AG20443 (cell line): Measurements from ENCODE around the gene ACSF3.

Experiments used
- DNase-seq: peaks from one replicate; pipeline ENCODE4 v3.0.0; 2012; ENCODE audit warnings: low spot score, mixed read lengths

Gene ACSF3

DNA sequence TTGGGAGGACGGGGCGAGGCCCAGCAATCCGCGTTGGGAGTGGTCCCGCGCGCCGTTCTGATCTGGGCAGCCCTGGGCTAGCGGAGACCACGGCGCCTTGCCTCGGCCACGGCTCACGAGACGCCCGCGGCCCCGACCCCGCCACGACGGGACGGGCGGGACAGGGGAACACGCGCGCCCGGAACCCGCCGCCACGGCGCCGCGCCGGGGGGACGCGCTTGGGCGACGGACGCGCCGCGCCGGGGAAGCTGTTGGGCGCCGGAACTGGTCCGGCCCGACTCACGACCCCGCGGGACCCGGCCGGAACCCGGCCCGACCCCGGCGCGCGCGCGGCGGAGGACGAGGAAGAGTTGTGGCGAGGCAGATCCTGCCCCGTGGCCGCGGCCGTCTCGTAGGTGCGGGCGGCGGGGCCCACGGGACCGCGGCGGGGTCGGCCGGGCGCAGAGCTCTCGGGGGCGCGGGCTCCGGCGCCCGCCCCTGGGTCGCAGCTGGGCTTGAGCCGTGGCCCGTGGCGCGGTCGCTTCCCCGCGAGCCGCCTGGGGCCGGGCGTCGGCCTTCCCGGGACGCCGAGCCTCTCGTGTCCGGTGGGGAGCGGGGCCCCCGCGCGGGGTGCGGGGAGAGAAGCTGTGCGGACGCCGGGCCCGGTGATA is at the start of gene ACSF3:
TSS of gene ACSF3 (plus strand) at position 251 of the 650 bp plus-strand sequence. CDS start 6,830 bp downstream, outside the sequence.
- DNase-seq = peak; percentile 97

DNA sequence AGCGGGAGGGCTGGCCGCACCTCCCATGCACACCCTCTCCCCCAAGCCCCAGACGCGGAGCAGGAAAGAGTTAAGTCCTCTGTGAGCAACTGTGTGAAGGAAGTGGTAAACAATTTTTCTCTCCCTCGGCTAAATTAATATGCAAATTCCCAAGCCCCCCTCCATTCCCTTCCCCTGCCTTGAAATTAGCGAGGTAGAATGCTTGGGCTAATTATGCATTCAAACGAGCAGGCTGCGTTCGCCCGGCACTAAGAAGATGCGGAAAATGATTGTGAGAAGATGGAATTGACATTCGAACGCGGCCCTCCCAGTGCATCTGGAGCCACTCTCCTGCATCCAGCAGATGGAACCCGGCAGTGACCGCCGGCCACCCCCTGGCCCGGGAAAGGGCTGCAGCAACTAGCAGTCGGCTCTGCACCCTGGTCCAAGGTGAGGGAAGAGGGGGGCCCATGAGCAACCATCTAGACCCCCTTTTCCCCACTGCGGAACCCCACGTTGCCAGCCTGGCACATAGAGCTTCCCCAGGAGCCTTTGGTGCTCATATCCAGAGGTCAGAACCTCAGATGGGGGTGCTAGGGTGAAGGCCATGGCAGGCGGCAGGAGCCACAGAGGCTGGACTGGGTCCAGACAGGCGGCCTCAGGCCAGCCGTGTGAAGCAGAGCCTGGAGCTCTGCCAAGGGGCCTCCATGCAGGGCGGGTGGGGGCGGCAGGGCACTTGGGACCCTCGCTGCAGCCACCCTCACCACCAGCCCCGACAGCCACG is 49.1 kb upstream of the ACSF3 start:
- no peak for DNase-seq

DNA sequence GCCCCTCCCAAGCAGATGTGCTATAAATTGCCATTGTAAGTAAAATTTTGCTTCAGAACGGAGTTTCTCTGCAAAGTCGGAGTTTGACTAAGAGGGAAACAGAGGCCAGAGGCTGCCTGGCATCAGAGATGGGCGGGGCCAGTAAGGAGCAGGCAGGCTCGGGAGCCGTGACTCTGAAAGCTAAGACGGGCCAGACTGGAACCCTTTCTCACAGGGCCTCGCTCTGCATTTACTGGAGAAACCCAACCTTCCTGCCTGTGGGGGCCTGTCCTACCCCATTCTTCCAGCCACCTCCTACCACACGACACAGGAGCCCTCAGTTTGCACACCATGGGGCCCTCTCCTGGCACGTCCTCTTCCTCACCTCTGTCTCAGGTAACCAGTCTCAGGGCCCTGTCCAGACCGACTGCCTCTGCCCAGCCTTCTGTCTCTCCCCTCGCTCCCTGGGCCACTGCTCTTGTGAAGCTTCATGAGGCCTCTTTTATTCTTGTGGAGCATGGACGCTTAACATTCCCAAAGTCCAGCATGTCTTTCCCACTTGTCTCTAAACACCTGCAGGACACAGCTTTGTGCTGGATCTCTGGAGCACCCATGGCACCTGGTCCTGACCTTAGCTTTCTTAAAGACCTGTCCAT is 48.4 kb upstream of the ACSF3 start:
- no peak for DNase-seq

DNA sequence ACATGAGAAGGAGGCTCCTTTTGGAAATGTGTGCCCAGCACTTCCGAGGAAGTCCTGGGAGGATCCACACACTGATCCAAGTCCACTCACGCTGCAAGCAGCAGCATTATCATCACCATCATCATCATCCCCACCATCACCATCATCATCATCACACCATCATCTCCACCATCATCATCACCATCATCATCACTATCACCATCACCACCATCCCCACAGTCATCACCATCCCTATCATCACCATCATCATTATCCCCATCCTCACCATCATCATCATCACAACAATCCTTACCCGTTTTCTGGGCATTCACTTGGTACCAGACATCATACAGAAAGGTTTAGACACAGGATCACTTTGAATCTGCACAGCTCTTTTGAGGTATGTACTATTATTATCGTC is 47.8 kb upstream of the ACSF3 start:
- DNase-seq = no peak

DNA sequence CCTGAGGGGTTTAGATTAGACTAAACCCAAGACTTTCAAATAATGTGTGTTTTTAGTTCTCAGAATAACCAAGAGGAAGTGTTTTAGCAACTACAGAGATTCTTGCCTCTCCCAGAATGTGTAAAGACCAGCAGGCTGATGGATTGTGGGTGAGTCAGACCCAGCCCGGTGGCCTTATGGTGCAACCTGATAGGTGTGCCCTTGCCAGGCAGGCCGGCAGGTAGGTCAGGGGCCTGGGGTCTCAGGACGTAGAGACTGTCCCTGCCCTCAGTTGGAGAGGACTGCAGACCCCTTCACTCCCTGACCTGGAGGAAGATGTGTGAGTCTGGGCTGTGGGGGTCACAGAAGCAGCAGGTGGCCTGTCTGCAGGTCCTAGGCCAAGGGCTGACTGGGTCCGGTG is 47.2 kb upstream of the ACSF3 start:
- DNase-seq = no peak

DNA sequence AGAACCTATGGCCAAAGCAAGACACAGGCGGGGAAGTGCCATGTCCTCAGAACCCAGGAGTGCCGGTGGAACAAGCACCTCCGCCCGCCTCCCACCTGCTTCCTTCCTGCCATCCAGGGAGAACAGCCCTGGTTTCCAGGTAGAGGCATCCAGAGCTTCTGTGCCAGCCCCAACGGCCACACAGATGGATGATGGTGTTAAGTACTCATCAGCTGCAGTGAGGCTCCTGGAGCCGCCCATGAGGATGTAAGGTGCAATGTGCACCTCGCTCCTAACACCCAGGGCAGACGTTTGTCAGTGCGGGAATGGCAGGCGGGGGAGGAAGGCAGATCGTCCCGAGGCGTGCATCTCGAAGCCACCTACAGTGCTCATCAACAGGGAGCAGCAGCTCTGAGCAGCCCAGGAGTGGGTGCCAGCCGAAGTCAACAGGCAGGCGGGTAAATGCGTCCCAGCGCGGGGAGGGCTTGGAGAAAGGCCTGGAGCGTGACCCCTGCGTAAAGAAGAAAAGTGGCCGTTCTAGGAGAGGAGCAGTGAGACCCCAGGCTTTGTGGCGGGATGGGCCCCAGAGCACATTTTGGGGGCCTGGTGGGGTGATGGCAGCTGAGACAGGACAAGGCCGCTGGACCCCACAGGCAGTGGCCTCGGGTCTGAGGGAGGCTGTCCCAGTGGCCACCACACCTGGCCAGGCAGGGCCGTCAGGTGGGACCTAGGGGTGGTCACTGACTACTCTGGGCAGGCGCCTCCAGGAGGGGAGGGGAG is 46.1 kb upstream of the ACSF3 start:
- DNase-seq = no peak

DNA sequence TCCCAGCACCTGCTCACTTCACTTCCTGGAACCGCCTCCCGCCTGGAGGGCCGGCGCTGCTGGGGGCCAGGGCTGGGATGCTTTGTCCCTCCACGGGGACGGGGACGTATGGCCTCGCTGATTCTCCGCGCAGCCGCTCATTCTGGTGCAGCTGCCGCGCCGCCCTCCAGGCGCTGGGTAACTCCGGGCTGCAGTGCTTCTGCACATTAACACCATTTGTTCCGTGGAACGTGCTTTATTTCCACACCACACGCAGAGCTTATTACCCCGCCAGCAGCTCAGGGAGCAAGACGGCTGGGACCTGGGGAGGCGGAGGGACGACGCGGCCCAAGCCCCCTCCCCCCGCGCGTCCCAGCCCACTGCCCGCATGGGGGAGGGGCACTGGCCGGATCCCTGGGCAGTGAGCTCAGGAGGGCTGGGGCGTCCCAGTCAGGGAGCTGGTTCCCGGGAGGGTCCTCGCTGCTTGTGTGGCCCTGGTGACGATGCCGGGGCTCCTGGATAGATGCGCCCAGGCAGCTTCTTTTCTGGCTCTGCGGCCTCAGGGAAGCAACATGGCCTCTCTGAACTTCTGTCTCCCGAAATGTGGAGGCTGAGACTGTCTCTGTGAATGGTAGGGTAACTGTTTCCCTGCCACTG is 45.4 kb upstream of the ACSF3 start:
- no peak for DNase-seq

DNA sequence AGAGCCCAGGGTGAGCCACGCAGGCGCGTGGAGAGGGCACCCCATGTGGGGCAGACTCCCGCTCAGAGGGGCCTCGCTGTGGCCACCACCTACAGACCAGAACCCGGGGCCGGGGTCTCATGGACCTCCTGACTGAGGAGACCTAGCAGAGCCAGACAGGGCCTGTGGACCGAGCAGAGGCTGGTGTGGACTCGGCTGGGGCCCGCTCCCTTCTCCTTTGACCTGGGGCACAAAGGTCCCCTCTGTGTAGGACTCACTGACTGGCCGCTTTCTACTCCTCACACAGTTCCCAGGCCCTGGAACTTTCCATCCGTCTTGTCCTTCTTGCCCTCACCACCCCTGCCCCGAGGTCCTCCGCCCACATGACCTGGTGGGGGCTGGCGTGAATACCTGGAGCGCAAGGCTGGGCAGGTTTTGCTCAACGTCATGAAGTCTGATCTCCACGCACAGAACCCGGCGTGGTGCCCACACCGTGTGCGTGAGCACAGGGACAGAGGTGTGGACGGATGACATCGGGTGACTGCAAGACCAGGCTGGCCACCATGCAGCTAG is 44.7 kb upstream of the ACSF3 start:
- no peak for DNase-seq

DNA sequence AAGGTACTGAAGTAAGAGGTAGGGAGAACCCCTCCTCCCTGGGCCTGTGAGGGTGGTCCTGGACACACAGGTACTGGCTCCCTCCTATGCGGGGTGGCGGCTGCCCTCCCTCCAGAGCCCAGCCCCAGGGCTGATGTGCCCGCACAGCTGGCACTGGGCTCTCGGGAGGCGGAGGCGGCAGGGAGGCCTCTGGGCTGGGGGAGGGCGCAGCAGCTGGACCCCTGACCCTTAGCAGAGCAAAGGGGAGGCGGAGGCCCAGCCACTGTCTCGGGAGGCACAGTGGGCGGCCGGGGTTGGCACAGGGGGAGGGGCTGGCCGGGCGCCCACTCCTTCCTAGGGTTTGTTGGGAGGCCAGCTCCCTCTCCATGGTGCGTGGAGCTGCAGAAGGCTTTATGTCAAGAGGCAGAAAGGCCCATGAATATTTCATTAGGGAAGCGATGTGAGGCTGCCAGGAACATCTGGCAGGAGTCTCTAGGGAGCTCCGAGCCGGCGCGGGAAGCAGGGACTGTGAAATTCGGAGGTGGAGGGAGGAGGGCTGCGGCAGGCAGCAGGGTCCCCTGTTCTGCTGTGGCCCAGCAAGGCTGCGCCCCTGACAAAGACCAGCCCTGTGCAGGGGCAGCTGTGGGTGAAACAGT is 44.1 kb upstream of the ACSF3 start:
- no peak for DNase-seq

DNA sequence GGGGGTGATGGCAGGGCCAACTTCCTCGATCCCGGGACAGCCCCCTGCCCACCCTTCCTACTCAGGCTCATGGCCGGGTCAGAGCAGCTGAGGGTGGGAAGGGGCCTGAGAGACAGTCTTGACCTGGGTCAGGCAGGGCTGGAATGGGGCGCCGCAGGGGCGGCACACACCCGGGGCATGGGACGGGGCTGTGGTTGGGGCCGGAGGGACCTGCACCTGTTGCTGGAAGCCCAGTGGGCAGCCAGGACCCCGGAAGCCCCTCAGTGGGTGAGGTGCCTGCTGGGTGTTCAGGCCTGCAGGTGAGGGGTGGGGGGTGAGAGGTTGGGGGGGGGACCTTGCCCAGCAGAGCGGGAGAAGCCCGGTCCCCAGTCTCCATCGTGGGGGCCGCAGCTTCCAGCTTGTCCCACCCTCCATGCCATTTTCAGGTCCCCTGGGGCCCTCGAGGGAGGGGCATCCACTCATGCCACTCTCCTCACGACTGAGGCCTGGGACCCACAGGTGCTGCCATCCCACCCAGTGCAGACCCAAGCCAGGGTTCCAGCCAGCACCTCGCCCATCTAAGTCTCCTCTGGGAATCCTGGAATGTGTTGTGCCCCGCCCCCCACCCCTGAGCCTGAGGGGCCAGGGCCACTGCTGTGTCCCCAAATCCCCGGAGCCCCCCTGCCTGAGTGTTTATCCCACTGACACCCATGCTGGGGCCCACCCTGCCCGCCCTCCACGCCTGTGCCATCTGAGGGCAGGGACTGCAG is 43.4 kb upstream of the ACSF3 start:
- DNase-seq = no peak

DNA sequence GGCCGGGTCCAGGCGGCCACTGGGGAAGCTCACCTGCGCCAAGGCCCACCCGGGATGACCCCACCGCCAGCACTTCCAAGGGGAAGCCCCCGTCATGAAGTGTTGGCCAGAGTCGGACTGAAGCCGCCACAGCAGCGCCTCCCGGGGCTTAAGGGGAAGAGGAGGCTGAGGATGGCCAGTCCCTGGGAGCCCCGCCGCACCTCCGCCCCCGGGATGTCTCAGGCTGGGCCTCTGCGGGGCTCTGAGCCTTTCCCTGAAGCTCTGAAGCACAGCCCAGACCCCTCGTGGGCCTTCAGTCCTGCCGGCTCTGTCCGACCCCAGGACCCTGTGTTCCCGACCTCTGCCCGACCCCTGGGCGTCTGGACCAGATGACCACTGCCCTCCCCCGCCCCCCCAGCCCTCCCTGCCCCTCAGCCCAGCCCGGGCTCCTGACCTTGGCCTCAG is 42.8 kb upstream of the ACSF3 start:
- no peak for DNase-seq

DNA sequence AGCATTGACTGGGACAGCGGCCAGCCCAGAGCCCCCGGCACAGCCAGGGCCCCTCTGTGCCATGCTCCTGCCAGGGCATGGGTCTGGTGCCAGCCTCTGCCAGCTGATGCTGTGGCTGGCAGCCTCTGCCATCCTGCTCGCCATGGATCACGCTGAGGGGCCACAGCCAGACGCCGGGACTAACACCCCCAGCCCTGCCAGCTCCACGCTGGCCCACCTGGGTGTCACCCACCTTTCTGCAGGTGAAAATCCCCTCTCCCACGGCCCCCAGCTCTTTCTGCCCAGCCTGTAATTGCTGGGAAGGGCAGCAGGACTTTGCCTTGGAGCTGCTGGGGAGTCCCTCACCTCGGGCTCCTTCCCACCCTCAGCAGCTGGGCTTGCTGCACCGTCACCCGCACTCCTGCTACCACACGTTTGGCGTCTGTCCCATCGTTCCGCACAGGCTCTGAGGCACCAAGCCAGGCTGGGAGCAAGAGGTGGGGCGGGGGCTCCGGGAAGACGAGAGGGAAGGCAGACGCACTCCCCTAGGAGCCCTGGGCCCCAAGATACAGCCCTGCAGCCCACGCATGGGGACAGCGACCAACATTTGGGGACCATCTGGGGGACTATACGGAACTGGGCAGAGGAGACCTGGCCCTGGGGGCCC is 42.0 kb upstream of the ACSF3 start:
- DNase-seq = no peak

DNA sequence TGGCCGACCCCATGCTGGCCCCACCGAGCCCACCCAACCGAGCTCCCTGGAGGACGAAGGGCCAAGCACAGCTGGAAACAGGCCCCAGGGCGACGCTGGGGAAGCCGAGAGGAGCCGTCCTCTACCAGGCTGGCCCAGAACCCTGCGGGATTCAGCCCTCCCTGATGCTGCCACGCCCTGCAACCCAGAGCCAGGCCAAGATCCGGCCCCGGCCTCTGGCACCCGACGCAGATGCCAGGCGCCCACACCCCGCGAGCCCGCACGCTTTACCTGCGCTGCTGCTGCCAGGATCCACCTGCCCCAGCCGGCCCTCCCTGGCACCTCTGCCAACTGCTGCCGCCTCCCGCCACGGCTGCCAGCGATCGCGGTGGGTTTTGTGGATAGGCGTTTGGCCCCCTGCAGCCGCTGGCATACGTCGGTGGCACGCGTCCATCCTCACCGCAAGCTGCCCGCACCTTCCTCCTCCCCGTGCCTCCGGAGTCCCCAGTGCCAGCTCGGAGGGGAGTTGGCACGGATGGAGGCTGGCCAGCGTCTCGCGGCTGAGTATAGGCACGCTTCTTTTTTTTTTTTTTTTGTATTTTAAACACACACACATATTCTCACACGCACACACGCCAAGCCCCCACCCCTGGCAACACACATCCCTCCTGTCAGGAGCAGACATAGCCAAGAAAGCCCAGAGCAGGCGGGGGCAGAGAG is 41.3 kb upstream of the ACSF3 start:
- DNase-seq = no peak

DNA sequence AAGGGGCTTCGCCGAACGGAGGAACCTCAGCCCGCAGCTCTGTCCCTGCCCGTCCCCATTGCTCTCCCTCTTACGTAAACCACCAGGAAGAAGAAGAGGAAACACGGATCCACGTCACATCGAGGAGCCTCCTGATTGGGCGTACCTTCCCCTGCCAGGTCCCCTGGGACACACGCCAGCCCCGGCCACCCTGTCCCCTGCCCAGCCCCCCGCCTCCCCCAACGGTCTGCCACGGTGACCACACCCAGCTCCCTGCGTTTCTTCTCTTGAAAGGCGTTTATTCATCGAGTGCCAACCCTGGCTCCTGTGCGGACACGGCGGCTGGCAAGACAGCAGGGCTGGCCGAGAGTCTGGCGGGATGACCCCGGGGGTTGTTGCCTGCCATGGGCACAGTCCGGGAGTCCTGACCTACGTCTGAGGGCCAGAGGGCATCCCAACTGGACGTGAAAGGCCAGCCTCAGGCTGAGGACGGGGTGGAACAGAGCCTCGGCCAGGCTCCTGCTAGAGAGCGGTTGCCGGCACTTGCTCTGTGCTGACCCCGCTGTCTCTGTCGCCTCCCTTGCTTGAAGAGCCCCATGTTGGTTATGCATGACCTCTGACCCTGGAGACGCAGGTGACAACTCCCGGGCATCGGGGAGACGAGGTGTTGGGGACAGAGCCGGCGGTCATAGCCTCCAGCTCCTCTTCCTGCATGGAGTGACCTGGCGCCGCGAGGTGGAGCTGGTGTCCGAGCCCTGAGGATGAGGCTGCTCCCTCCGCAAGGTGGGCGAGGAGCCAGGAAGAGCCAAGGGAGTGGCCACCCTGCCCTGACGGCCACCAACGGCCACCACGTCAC is 40.5 kb upstream of the ACSF3 start:
- peak; percentile 74 for DNase-seq

DNA sequence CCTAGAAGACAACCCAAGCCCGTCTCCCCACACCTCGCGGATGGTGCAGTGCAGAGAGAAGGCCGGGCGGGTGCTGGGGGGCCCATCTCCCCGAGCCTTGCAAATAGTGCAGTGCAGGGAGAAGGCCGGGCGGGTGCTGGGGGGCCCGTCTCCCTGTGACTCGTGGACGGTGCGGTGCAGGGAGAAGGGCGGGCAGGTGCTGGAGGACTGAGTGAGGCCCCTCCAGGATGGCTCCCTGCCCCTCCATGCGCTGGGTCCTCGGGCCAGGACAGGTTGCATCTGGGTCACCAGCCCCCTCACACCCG is 40.0 kb upstream of the ACSF3 start:
- DNase-seq = no peak

DNA sequence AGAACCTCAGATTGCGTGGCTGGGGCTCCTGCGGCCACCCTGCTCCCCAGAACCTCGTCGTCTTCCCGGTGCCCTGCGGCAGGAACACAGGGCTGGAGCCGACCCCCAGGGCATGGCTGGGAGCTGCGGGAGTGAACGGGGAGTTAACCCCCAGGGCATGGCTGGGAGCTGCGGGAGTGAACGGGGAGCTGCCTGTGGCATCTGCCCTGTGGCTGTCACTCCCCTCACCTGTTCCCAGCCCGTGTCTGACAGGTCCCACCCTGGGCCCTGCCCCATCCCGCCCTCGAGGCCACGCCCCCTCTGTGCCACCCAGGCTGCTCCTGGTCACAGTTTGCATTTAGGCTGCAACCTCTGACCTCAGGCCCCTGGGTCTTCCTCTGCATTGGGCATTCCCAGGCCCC is 39.4 kb upstream of the ACSF3 start:
- DNase-seq = no peak

DNA sequence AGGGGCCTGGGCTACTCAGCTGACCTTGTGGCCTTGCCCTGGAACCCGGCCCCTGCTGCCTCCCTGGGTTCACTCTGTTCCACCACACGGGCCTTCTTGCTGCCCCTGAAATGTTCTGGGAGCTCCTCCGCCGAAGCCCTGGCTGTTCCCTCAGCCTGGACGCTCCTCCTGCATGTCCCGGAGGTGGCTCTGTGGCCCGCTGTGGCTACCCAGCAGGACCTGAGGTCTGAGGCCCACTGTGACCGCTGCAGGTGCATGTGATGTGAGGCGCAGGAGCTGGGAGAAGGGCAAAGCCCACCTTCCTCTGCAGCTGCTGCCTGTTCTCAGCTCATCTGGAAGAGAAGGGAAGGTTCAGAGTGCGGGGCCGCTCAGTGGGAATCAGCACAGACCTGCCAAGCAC is 38.9 kb upstream of the ACSF3 start:
- DNase-seq = no peak

DNA sequence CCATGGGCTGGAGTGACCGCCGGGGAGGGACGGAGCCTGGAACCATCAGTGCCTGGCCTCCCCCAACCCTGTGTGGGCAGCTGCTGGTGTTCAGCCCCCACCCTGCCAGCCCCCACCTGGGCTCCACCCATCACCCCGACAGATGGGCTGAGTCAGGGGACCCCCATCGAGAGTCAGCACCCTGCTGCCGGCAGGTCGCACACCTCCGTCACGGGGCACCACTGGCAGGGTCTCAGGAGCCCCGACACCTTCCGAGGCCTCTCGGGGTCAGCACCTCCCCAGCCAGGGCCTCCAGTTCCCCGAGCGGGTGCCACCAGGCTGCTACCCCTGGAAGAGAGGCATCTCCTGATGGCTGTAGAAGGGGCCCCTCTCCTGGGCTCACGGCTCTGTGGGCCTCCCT is 38.3 kb upstream of the ACSF3 start:
- no peak for DNase-seq
